GM18517 (cell line): ENCODE data around the gene GP5.

Experiments
- ATAC-seq: cut with Tn5 transposase; IDR thresholded peaks from one replicate; pipeline ENCODE4 v1.9.1; 2021; ENCODE audit warnings: mild to moderate bottlenecking, moderate library complexity; ENCODE audit not compliant: unreplicated experiment

The GP5 gene

GRCh38 chr3:194399166-194399565 lies at the start of gene GP5:
GP5 (minus strand) TSS chr3:194399266; CDS start chr3:194398282, 984 bp downstream.
- ATAC-seq = no peak

- ATAC-seq = no peak
Measured at GRCh38 chr3:194447657-194448056, 48.6 kb upstream of the GP5 start.

GRCh38 chr3:194447161-194447560 lies 48.1 kb upstream of the GP5 start:
- ATAC-seq = no peak

GRCh38 chr3:194446754-194447153 lies 47.7 kb upstream of the GP5 start:
- ATAC-seq = no peak

- no peak for ATAC-seq
Measured at GRCh38 chr3:194446172-194446571, 47.1 kb upstream of the GP5 start.

- ATAC-seq = no peak
Measured at GRCh38 chr3:194443901-194444300, 44.8 kb upstream of the GP5 start.

GRCh38 chr3:194440756-194441155 lies 41.7 kb upstream of the GP5 start:
- no peak for ATAC-seq

- ATAC-seq = no peak
Measured at GRCh38 chr3:194439881-194440550, 41.0 kb upstream of the GP5 start.

GRCh38 chr3:194434503-194434902 lies 35.4 kb upstream of the GP5 start:
- no peak for ATAC-seq

GRCh38 chr3:194431554-194431953 lies 32.5 kb upstream of the GP5 start:
- no peak for ATAC-seq

- ATAC-seq = no peak
Measured at GRCh38 chr3:194425399-194425798, 26.3 kb upstream of the GP5 start.

GRCh38 chr3:194424953-194425352 lies 25.9 kb upstream of the GP5 start:
- ATAC-seq = no peak

GRCh38 chr3:194424373-194424772 lies 25.3 kb upstream of the GP5 start:
- no peak for ATAC-seq

- no peak for ATAC-seq
Measured at GRCh38 chr3:194423317-194423716, 24.3 kb upstream of the GP5 start.

GRCh38 chr3:194422188-194422587 lies 23.1 kb upstream of the GP5 start:
- ATAC-seq = no peak

GRCh38 chr3:194418671-194419070 lies 19.6 kb upstream of the GP5 start:
- no peak for ATAC-seq

GRCh38 chr3:194407423-194407822 lies 8.4 kb upstream of the GP5 start:
- no peak for ATAC-seq

- ATAC-seq = no peak
Measured at GRCh38 chr3:194405766-194406165, 6.7 kb upstream of the GP5 start.

GRCh38 chr3:194404365-194405140 lies 5.5 kb upstream of the GP5 start:
- ATAC-seq = no peak

GRCh38 chr3:194401868-194402329 lies 2.8 kb upstream of the GP5 start:
- no peak for ATAC-seq

- no peak for ATAC-seq
Measured at GRCh38 chr3:194401346-194401745, 2.3 kb upstream of the GP5 start.

GRCh38 chr3:194399874-194400411 lies 877 bp upstream of the GP5 start:
- no peak for ATAC-seq
